Muscle of leg (tissue), 16 donors: ENCODE results near the gene DSTYK. TPM values are rescaled to one million over a fixed set of nuclear protein-coding genes. Genes with fewer than 3 reads are reported as not detected.

Experiments
- DNase-seq: peaks from one replicate; pipeline ENCODE4 v3.0.0; 2013
- H3K27ac ChIP-seq: one replicate; pipeline ENCODE4 v1.5.1; 2013; ENCODE audit warnings: mild to moderate bottlenecking, low read length, control low read depth
- H3K27me3 ChIP-seq: one replicate; pipeline ENCODE4 v1.6.1; 2013; ENCODE audit warnings: low read length; ENCODE audit not compliant: control insufficient read depth, insufficient read depth
- H3K36me3 ChIP-seq: one replicate; pipeline ENCODE4 v1.6.1; 2013; ENCODE audit warnings: low read length; ENCODE audit not compliant: control insufficient read depth, insufficient read depth
- H3K4me1 ChIP-seq: one replicate; pipeline ENCODE4 v1.6.1; 2013; ENCODE audit warnings: low read length; ENCODE audit not compliant: control insufficient read depth, insufficient read depth
- H3K4me3 ChIP-seq: one replicate; pipeline ENCODE4 v1.5.1; 2013; ENCODE audit warnings: low read length, control low read depth
- H3K9me3 ChIP-seq: replicated peaks from 2 replicates; pipeline ENCODE4 v1.6.1; 2013; ENCODE audit warnings: low read depth, low read length; ENCODE audit not compliant: control insufficient read depth
- WGBS: methylation state at CpG from one replicate; pipeline ENCODE4 v1.1.5; 2013; ENCODE audit warnings: missing lambda C conversion rate; ENCODE audit not compliant: insufficient coverage; 5-methylcytosine and 5-hydroxymethylcytosine counted together
- long read RNA-seq, 11 donors: transcript quantifications; one replicate each; lab custom pipeline, GENCODE V29; 2026
- polyA plus RNA-seq, 8 donors: library from polyadenylated mRNA; unstranded; fragments of 120-200 nt; gene quantifications; one replicate each; pipeline versions ENCODE4 v1.2.1 to v1.2.3, GENCODE V29; 2013; ENCODE audit warnings: inconsistent platforms in 1 of 8, low replicate concordance in 1 of 8; ENCODE audit not compliant: insufficient read length in 8 of 8, insufficient read depth in 1 of 8
- total RNA-seq: library from RNA; stranded (reverse); fragments of 120-200 nt; gene quantifications from one replicate; pipeline ENCODE4 v1.2.4, GENCODE V29; 2013

DSTYK gene, protein sequence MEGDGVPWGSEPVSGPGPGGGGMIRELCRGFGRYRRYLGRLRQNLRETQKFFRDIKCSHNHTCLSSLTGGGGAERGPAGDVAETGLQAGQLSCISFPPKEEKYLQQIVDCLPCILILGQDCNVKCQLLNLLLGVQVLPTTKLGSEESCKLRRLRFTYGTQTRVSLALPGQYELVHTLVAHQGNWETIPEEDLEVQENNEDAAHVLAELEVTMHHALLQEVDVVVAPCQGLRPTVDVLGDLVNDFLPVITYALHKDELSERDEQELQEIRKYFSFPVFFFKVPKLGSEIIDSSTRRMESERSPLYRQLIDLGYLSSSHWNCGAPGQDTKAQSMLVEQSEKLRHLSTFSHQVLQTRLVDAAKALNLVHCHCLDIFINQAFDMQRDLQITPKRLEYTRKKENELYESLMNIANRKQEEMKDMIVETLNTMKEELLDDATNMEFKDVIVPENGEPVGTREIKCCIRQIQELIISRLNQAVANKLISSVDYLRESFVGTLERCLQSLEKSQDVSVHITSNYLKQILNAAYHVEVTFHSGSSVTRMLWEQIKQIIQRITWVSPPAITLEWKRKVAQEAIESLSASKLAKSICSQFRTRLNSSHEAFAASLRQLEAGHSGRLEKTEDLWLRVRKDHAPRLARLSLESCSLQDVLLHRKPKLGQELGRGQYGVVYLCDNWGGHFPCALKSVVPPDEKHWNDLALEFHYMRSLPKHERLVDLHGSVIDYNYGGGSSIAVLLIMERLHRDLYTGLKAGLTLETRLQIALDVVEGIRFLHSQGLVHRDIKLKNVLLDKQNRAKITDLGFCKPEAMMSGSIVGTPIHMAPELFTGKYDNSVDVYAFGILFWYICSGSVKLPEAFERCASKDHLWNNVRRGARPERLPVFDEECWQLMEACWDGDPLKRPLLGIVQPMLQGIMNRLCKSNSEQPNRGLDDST
- total RNA-seq (8.3 TPM), polyA plus RNA-seq (1 to 10 TPM; 6.0 to 9.4 (median 6.9) TPM)
- long read RNA-seq, donor 1, full-length matches to known transcripts = 2 of 2 reads
- long read RNA-seq, donor 1, partial matches to known transcripts = 0 of 2 reads
- long read RNA-seq, donor 1, other reads (novel, unspliced or antisense) = 0 of 2 reads
- long read RNA-seq, donor 2 = 0 reads
- long read RNA-seq, donor 3, full-length matches to known transcripts = 1 of 1 reads
- long read RNA-seq, donor 3, partial matches to known transcripts = 0 of 1 reads
- long read RNA-seq, donor 3, other reads (novel, unspliced or antisense) = 0 of 1 reads
- long read RNA-seq, donor 4 = 0 reads
- long read RNA-seq, donor 5, full-length matches to known transcripts = 3 of 3 reads
- long read RNA-seq, donor 5, partial matches to known transcripts = 0 of 3 reads
- long read RNA-seq, donor 5, other reads (novel, unspliced or antisense) = 0 of 3 reads
- long read RNA-seq, donor 6 = 0 reads
- long read RNA-seq, donor 7 = 0 reads
- long read RNA-seq, donor 8, full-length matches to known transcripts = 2 of 2 reads
- long read RNA-seq, donor 8, partial matches to known transcripts = 0 of 2 reads
- long read RNA-seq, donor 8, other reads (novel, unspliced or antisense) = 0 of 2 reads
- long read RNA-seq, donor 9, full-length matches to known transcripts = 1 of 1 reads
- long read RNA-seq, donor 9, partial matches to known transcripts = 0 of 1 reads
- long read RNA-seq, donor 9, other reads (novel, unspliced or antisense) = 0 of 1 reads
- long read RNA-seq, donor 10, full-length matches to known transcripts = 1 of 1 reads
- long read RNA-seq, donor 10, partial matches to known transcripts = 0 of 1 reads
- long read RNA-seq, donor 10, other reads (novel, unspliced or antisense) = 0 of 1 reads
- long read RNA-seq, donor 11 = 0 reads

- WGBS = under 1% methylated on average over 38 of the region's 67 CpGs
- peak within 1 kb of the TSS; percentile 85 for H3K27ac ChIP-seq
- no peaks in the 10 kb centered on the region for H3K9me3 ChIP-seq
- no peaks in the 10 kb centered on the region for H3K27me3 ChIP-seq
- H3K4me1 ChIP-seq = peaks cover 8% of the 10 kb centered on the region
- peak within 1 kb of the TSS; percentile 64 for H3K4me3 ChIP-seq
- no peaks in the 10 kb centered on the region for H3K36me3 ChIP-seq
- DNase-seq = peak; percentile 99
Observed at GRCh38 chr1:205211169-205211838, at the start of gene DSTYK. Gene DSTYK, minus strand, starts transcription at chr1:205211702. Its CDS starts 167 bp downstream, at chr1:205211535.

DNA sequence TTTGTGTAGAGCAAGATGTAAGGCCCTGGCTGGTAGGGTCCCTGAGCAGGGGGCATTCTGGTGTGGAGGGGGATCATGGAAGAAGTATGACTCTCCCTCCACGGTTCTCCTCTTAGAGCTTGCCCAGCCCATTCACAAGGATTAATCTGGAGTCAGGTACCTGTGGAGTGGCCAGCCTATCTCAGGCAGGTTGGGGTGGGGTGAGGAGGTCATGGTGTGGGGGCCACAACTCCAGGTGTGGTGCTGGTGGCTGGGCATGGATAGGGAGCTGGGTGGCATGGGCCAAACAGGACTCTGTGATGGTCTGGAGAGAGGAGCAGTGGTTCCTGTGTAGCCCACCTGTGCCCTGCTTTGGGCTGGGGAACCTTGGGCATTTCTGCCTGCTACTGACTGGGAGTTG, 48.5 kb upstream of the DSTYK start:
- peaks cover 41% of the 10 kb centered on the region for H3K4me1 ChIP-seq
- H3K9me3 ChIP-seq = no peaks in the 10 kb centered on the region
- no peaks in the 10 kb centered on the region for H3K27me3 ChIP-seq
- no peak overlapping the region for H3K27ac ChIP-seq
- H3K4me3 ChIP-seq = no peak overlapping the region
- DNase-seq = no peak
- WGBS = no CpG with 5 or more reads among the region's 1 CpG
- no peaks in the 10 kb centered on the region for H3K36me3 ChIP-seq

DNA sequence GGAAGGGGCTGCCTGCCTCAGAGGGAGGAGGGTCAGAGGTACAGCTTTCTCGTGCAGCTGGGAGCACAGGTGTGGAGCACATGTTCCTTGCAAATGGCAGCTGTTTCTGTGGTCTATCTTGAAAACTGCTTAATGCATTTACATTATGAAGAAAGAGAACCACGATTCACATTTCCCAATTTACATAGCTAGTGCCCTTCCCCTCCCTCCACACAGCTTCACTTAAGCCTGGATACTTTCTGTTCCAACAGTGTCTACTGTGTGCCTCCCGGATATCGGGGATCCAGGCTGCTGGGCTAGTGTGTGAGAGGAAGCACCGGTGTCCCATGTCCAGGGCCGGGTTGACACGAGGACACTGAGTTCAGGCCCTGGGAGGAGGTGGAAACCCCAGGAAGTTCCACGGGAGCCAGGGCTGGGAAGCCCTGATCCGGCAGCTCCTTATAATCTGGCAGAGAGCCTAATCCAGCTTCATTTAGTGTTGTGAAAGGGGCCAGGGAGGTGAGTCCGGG, 47.9 kb upstream of the DSTYK start:
- H3K36me3 ChIP-seq = no peaks in the 10 kb centered on the region
- no peaks in the 10 kb centered on the region for H3K9me3 ChIP-seq
- H3K27ac ChIP-seq = no peak overlapping the region
- H3K4me1 ChIP-seq = peaks cover 41% of the 10 kb centered on the region
- H3K27me3 ChIP-seq = no peaks in the 10 kb centered on the region
- WGBS = 25% methylated on average over 8 of the region's 10 CpGs
- no peak for DNase-seq
- H3K4me3 ChIP-seq = no peak overlapping the region

DNA sequence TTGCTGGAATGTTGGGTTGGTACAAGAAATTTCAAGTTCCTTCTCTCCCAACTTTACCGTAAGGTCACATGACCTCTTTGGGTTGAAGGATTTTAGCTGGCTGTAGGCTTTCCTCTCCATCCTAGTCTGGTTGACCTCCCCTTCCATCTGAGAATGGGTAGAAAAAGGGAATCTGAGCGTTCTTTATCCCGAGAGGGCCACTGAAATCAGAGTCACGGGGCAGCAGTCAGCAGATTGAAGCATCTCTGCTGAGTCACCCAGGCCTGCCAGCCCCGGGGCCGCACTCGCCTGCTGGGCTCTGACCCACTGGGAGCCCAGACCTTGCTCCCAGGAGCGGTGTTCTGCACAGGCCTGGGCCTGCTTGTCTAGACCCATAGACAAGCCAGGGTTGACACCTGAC, 47.2 kb upstream of the DSTYK start:
- WGBS = 92% methylated on average over 5 of the region's 8 CpGs
- no peaks in the 10 kb centered on the region for H3K36me3 ChIP-seq
- H3K9me3 ChIP-seq = no peaks in the 10 kb centered on the region
- no peak overlapping the region for H3K4me3 ChIP-seq
- H3K27me3 ChIP-seq = no peaks in the 10 kb centered on the region
- H3K27ac ChIP-seq = no peak overlapping the region
- peaks cover 41% of the 10 kb centered on the region for H3K4me1 ChIP-seq
- no peak for DNase-seq

- Histone ChIP-seq H3K9me3 (no peaks in the 10 kb centered on the region), H3K36me3 (no peaks in the 10 kb centered on the region), H3K27me3 (no peaks in the 10 kb centered on the region), H3K4me3 (no peak overlapping the region), H3K27ac (no peak overlapping the region), H3K4me1 (peaks cover 41% of the 10 kb centered on the region)
- DNase-seq = no peak
- 78% methylated on average over 6 of the region's 7 CpGs for WGBS
Observed at GRCh38 chr1:205258261-205258691, 46.8 kb upstream of the DSTYK start.

GRCh38 chr1:205257735-205258134, 46.2 kb upstream of the DSTYK start:
- DNase-seq = no peak
- no peaks in the 10 kb centered on the region for H3K9me3 ChIP-seq
- 62% methylated on average over 2 of the region's 2 CpGs for WGBS
- H3K4me3 ChIP-seq = no peak overlapping the region
- H3K27me3 ChIP-seq = no peaks in the 10 kb centered on the region
- H3K27ac ChIP-seq = no peak overlapping the region
- peaks cover 41% of the 10 kb centered on the region for H3K4me1 ChIP-seq
- no peaks in the 10 kb centered on the region for H3K36me3 ChIP-seq

GRCh38 chr1:205256951-205257625, 45.6 kb upstream of the DSTYK start:
- DNase-seq = no peak

GRCh38 chr1:205255941-205256780, 44.7 kb upstream of the DSTYK start:
- no peak overlapping the region for H3K27ac ChIP-seq
- no peaks in the 10 kb centered on the region for H3K36me3 ChIP-seq
- peak; percentile 95 for DNase-seq
- no peak overlapping the region for H3K4me3 ChIP-seq
- 28% methylated on average over 7 of the region's 8 CpGs for WGBS
- H3K9me3 ChIP-seq = no peaks in the 10 kb centered on the region
- H3K27me3 ChIP-seq = no peaks in the 10 kb centered on the region
- peaks cover 39% of the 10 kb centered on the region for H3K4me1 ChIP-seq

More at GRCh38 chr1:205256951-205257625, 45.6 kb upstream of the DSTYK start:
- Histone ChIP-seq H3K4me1 (peaks cover 38% of the 10 kb centered on the region), H3K27ac (no peak overlapping the region), H3K9me3 (no peaks in the 10 kb centered on the region), H3K36me3 (no peaks in the 10 kb centered on the region), H3K4me3 (no peak overlapping the region), H3K27me3 (no peaks in the 10 kb centered on the region)
- WGBS = 78% methylated on average over 17 of the region's 19 CpGs
